ENCODE measurements around the gene PPP6R3. TPM values are rescaled to one million over a fixed set of nuclear protein-coding genes. Genes with fewer than 3 reads are reported as not detected.

Gene PPP6R3
- total and polyA plus RNA-seq, 10 of the 15 experiments (the other 5 are each of a cell fraction or from before 2014, with no cell fraction given), result 12.4 to 123 (median 74.1) TPM

- Histone ChIP-seq H3K27ac (ENCODE audit: control insufficient read depth, insufficient read depth) (no peak overlapping the region), H3K36me3 (ENCODE audit: control insufficient read depth in 2 of 2, insufficient read depth in 2 of 2, low read length in 1 of 2) (peaks cover 12 to 30% of the 10 kb centered on the region in 2 experiments), H3K27me3 (replicated peaks in 1 of 2; ENCODE audit: control insufficient read depth in 2 of 2, insufficient read depth in 2 of 2, low read length in 1 of 2) (no peaks in the 10 kb centered on the region), H3K4me2 (ENCODE audit: control insufficient read depth, insufficient read depth) (no peak overlapping the region), H2AFZ (ENCODE audit: control insufficient read depth, low read depth, low read length) (no peak overlapping the region), H3K79me2 (ENCODE audit: control insufficient read depth, insufficient read depth, low read length) (peaks cover 2% of the 10 kb centered on the region), H3K4me3 (no peak overlapping the region), H3K4me1 (ENCODE audit: control insufficient read depth, insufficient read depth, low read length) (no peaks in the 10 kb centered on the region), H3K9ac (ENCODE audit: control insufficient read depth, insufficient read depth, low read length) (no peak overlapping the region), H3K9me3 (replicated peaks; ENCODE audit: control insufficient read depth, insufficient read depth, low read length) (no peaks in the 10 kb centered on the region), H4K20me1 (ENCODE audit: control insufficient read depth, insufficient read depth) (no peaks in the 10 kb centered on the region)
- ChIA-PET RAD21 (ENCODE audit: unreplicated experiment) (no interaction called here), SMC1A (ENCODE audit: uncharacterized antibody, unreplicated experiment) (no interaction called here), POLR2A (interaction anchor here (0.7 kb wide), 1 partner anchor 63 kb away, joined by 4 read pairs; no protein-coding TSS in a partner anchor), CTCF (no interaction called here)
- DNase-seq (ENCODE audit: low read depth, low spot score) (no peak), ATAC-seq (no peak), FAIRE-seq (no peak)
- in situ Hi-C loops (cut with MboI), result no loop called here
- WGBS (ENCODE audit: insufficient coverage, insufficient replicate concordance, low lambda C conversion rate, missing lambda C conversion rate), result 70% methylated on average over 2 of the region's 2 CpGs
- TF ChIP-seq ZSCAN29 (IDR thresholded peaks at IDR 0.05) (no peak), RAD21 (IDR thresholded peaks at IDR 0.05; ENCODE audit: insufficient read depth, low read depth, low read length) (no peak), CHD1 (IDR thresholded peaks at IDR 0.05; ENCODE audit: low read depth, low read length) (no peak), TARDBP (IDR thresholded peaks at IDR 0.05; ENCODE audit: borderline replicate concordance) (no peak), SMC3 (IDR thresholded peaks at IDR 0.05; ENCODE audit: borderline replicate concordance, low read length) (no peak), NFYB (IDR thresholded peaks at IDR 0.05; ENCODE audit: insufficient read depth, low read depth, low read length) (no peak), ZNF687 (IDR thresholded peaks at IDR 0.05) (no peak), BRCA1 (IDR thresholded peaks at IDR 0.05; ENCODE audit: low read depth, low read length) (no peak), JUNB (IDR thresholded peaks at IDR 0.05) (no peak), REST (IDR thresholded peaks at IDR 0.05; ENCODE audit: low read depth, low read length) (no peak), HCFC1 (IDR thresholded peaks at IDR 0.05; ENCODE audit: low read length) (no peak), NFYA (IDR thresholded peaks at IDR 0.05; ENCODE audit: borderline replicate concordance, low read depth, low read length) (no peak)
- intact Hi-C loops (cut with micrococcal nuclease; ENCODE audit: unreplicated experiment), result no loop called here
- no TSS peak for BruUV-seq (replicated peaks)
Measured at GRCh38 chr11:68552542-68552941, 92.0 kb downstream of the PPP6R3 start.
